GM23338 (cell line): ENCODE measurements around the gene ANTXR2. TPM values are rescaled to one million over a fixed set of nuclear protein-coding genes. Genes with fewer than 3 reads are reported as not detected.

Source experiments
- ATAC-seq: fragments of 200-7000 bp; cut with Tn5 transposase; 3 replicates; pipeline ENCODE4 v1.9.1; 2020
- DNase-seq: peaks from one replicate; pipeline ENCODE4 v3.0.0-alpha.2; 2015; ENCODE audit warnings: low spot score
- H2AFZ ChIP-seq: fragments of 200-600 bp; sonication (generic); 2 replicates; pipeline ENCODE4 v1.8.0; 2016; ENCODE audit warnings: antibody characterized with exemption, mild to moderate bottlenecking, moderate library complexity
- H3F3A ChIP-seq: fragments of 200-600 bp; sonication (generic); replicated peaks from 2 replicates; pipeline ENCODE4 v1.8.0; 2017; ENCODE audit warnings: antibody characterized with exemption, mixed run types, low read depth
- H3K27ac ChIP-seq: fragments of 200-600 bp; sonication (generic); 2 replicates; pipeline ENCODE4 v1.6.1; 2016; ENCODE audit warnings: low read depth
- H3K27me3 ChIP-seq: fragments of 200-600 bp; sonication (generic); 2 replicates; pipeline ENCODE4 v1.8.0; 2016; ENCODE audit warnings: mild to moderate bottlenecking, mixed run types, moderate library complexity; ENCODE audit not compliant: insufficient read depth
- H3K36me3 ChIP-seq: fragments of 200-600 bp; sonication (generic); 2 replicates; pipeline ENCODE4 v1.8.0; 2016; ENCODE audit warnings: mild to moderate bottlenecking; ENCODE audit not compliant: insufficient read depth
- H3K4me1 ChIP-seq: fragments of 200-600 bp; sonication (generic); 2 replicates; pipeline ENCODE4 v1.8.0; 2016; ENCODE audit warnings: mild to moderate bottlenecking, moderate library complexity; ENCODE audit not compliant: insufficient read depth
- H3K4me2 ChIP-seq: fragments of 200-600 bp; sonication (generic); 2 replicates; pipeline ENCODE4 v1.7.1; 2017; ENCODE audit warnings: mixed run types
- H3K4me3 ChIP-seq: fragments of 200-600 bp; sonication (generic); 2 replicates; pipeline ENCODE4 v1.6.1; 2016; ENCODE audit warnings: mixed run types
- H3K79me2 ChIP-seq: fragments of 200-600 bp; sonication (generic); replicated peaks from 2 replicates; pipeline ENCODE4 v1.8.0; 2017; ENCODE audit warnings: mild to moderate bottlenecking; ENCODE audit not compliant: insufficient read depth
- H3K9me2 ChIP-seq: fragments of 200-600 bp; sonication (generic); 2 replicates; pipeline ENCODE4 v1.8.0; 2017; ENCODE audit not compliant: insufficient read depth
- H4K20me1 ChIP-seq: fragments of 200-600 bp; sonication (generic); replicated peaks from 2 replicates; pipeline ENCODE4 v1.8.0; 2017; ENCODE audit warnings: mild to moderate bottlenecking; ENCODE audit not compliant: insufficient read depth
- H3K27ac Mint-ChIP-seq: 2 replicates; pipeline ENCODE4 v1.8.0; 2020; ENCODE audit warnings: inconsistent platforms, mild to moderate bottlenecking, moderate library complexity, mixed read lengths
- H3K27me3 Mint-ChIP-seq: 3 replicates; pipeline ENCODE4 v1.8.0; 2022; ENCODE audit warnings: low read depth, mild to moderate bottlenecking, moderate library complexity, mixed read lengths, inconsistent platforms; ENCODE audit not compliant: insufficient read depth, poor library complexity
- H3K36me3 Mint-ChIP-seq: 3 replicates; pipeline ENCODE4 v1.8.0; 2021; ENCODE audit warnings: low read depth, mild to moderate bottlenecking, inconsistent platforms, moderate library complexity, mixed read lengths
- H3K4me1 Mint-ChIP-seq: 3 replicates; pipeline ENCODE4 v1.8.0; 2020; ENCODE audit warnings: mild to moderate bottlenecking, inconsistent platforms, mixed read lengths
- H3K4me3 Mint-ChIP-seq: 3 replicates; pipeline ENCODE4 v1.8.0; 2021; ENCODE audit warnings: moderate library complexity, mild to moderate bottlenecking, inconsistent platforms, mixed read lengths
- H3K9me3 Mint-ChIP-seq: 3 replicates; pipeline ENCODE4 v1.8.0; 2020; ENCODE audit warnings: moderate library complexity, mild to moderate bottlenecking, inconsistent platforms, mixed read lengths
- CREB1 ChIP-seq: fragments of 250-450 bp; sonication (Bioruptor Pico); IDR thresholded peaks from 2 replicates; pipeline ENCODE4 v1.5.0; 2020; ENCODE audit warnings: low read depth, mild to moderate bottlenecking, moderate library complexity
- EZH2phosphoT487 ChIP-seq: fragments of 200-600 bp; sonication (generic); IDR thresholded peaks from one replicate; pipeline ENCODE4 v1.8.1; 2018; ENCODE audit warnings: antibody characterized with exemption; ENCODE audit not compliant: unreplicated experiment
- JUNB ChIP-seq: IDR thresholded peaks from one replicate; pipeline ENCODE4 v1.6.1; 2016; ENCODE audit warnings: antibody characterized with exemption; ENCODE audit not compliant: unreplicated experiment
- NANOG ChIP-seq: IDR thresholded peaks from 2 replicates; pipeline ENCODE4 v1.6.1; 2016; ENCODE audit warnings: antibody characterized with exemption, borderline replicate concordance
- POLR2AphosphoS5 ChIP-seq: IDR thresholded peaks from 2 replicates; pipeline ENCODE4 v1.6.1; 2016; ENCODE audit warnings: antibody characterized with exemption, low read depth
- REST ChIP-seq: IDR thresholded peaks from one replicate; pipeline ENCODE4 v1.6.1; 2018; ENCODE audit warnings: antibody characterized with exemption; ENCODE audit not compliant: unreplicated experiment
- STAT1 ChIP-seq: IDR thresholded peaks from one replicate; pipeline ENCODE4 v1.6.1; 2016; ENCODE audit warnings: antibody characterized with exemption; ENCODE audit not compliant: unreplicated experiment
- ZNF462 ChIP-seq: fragments of 250-450 bp; sonication (Bioruptor Pico); IDR thresholded peaks from 2 replicates; pipeline ENCODE4 v1.5.0; 2020; ENCODE audit warnings: mild to moderate bottlenecking, moderate library complexity
- polyA plus RNA-seq: library from polyadenylated mRNA; unstranded; fragments of >200 nt; fragmentation: Nextera tagmentation; extraction: Ambion mirVana; gene quantifications from 2 replicates; pipeline ENCODE4 v1.2.1, GENCODE V29; 2016
- total RNA-seq: library from RNA; depleted of rRNA; stranded (reverse); fragments of >200 nt; shearing (Covaris generic); gene quantifications from 2 replicates; pipeline ENCODE4 v1.2.3, GENCODE V29; 2014

The ANTXR2 gene
- total and polyA plus RNA-seq, 2 experiments from 2014 or later, result 2.0 to 5.3 TPM

- no peak overlapping the region for H3K4me3 Mint-ChIP-seq
- ATAC-seq (no peak), DNase-seq (no peak)
- H3K9me3 Mint-ChIP-seq, result no peaks in the 10 kb centered on the region
- no peak overlapping the region for H3K4me3 ChIP-seq
- no peaks in the 10 kb centered on the region for H3K79me2 ChIP-seq
- H3K27ac Mint-ChIP-seq, result no peak overlapping the region
- no peak overlapping the region for H3K4me2 ChIP-seq
- no peaks in the 10 kb centered on the region for H3K9me2 ChIP-seq
- H3F3A ChIP-seq, result no peaks in the 10 kb centered on the region
- H3K4me1 ChIP-seq, result no peaks in the 10 kb centered on the region
- H3K36me3 Mint-ChIP-seq, result no peaks in the 10 kb centered on the region
- peaks cover 12% of the 10 kb centered on the region; the same call in 2 of the 3 replicates for H3K4me1 Mint-ChIP-seq
- no peak overlapping the region for H3K27ac ChIP-seq
- no peak overlapping the region for H2AFZ ChIP-seq
- TF ChIP-seq REST, result no peak
- TF ChIP-seq POLR2AphosphoS5, result no peak
- no peaks in the 10 kb centered on the region for H3K36me3 ChIP-seq
- peaks cover 4% of the 10 kb centered on the region for H3K27me3 Mint-ChIP-seq
- no peaks in the 10 kb centered on the region for H3K27me3 ChIP-seq
- H4K20me1 ChIP-seq, result no peaks in the 10 kb centered on the region
Observed at GRCh38 chr4:79920163-79920853, 152.7 kb downstream of the ANTXR2 start.

- H3K27me3 ChIP-seq, result no peaks in the 10 kb centered on the region
- Mint-ChIP-seq H3K9me3 (no peaks in the 10 kb centered on the region), H3K4me3 (no peak overlapping the region), H3K36me3 (no peaks in the 10 kb centered on the region), H3K27me3 (peaks cover 4% of the 10 kb centered on the region), H3K27ac (no peak overlapping the region), H3K4me1 (peaks cover 11% of the 10 kb centered on the region; the same call in 2 of the 3 replicates)
- H3K4me3 ChIP-seq, result no peak overlapping the region
- H3K4me1 ChIP-seq, result no peaks in the 10 kb centered on the region
- ATAC-seq (no peak), DNase-seq (no peak)
- H2AFZ ChIP-seq, result no peak overlapping the region
- H3F3A ChIP-seq, result no peaks in the 10 kb centered on the region
- no peaks in the 10 kb centered on the region for H3K9me2 ChIP-seq
- H4K20me1 ChIP-seq, result no peaks in the 10 kb centered on the region
- no peaks in the 10 kb centered on the region for H3K79me2 ChIP-seq
- no peaks in the 10 kb centered on the region for H3K36me3 ChIP-seq
- H3K27ac ChIP-seq, result no peak overlapping the region
- no peak overlapping the region for H3K4me2 ChIP-seq
- TF ChIP-seq REST, result no peak
- no peak for TF ChIP-seq EZH2phosphoT487
- TF ChIP-seq STAT1, result no peak
- TF ChIP-seq NANOG, result no peak
- no peak for TF ChIP-seq JUNB
- TF ChIP-seq ZNF462 (CRISPR knock-in tag), result no peak
- TF ChIP-seq CREB1 (CRISPR knock-in tag), result no peak
Observed at GRCh38 chr4:79918292-79918691, 154.7 kb downstream of the ANTXR2 start.
